Left ventricle myocardium superior (tissue), 1 donor: ENCODE results near the gene SOBP. TPM values are rescaled to one million over a fixed set of nuclear protein-coding genes. Genes with fewer than 3 reads are reported as not detected.

Experiments
- ATAC-seq: fragments of 200-7000 bp; cut with Tn5 transposase; one replicate; pipeline ENCODE4 v1.9.1; 2020; ENCODE audit warnings: mild to moderate bottlenecking, moderate library complexity
- DNase-seq: peaks from one replicate; pipeline ENCODE4 v3.0.0-alpha.2; 2020
- intact Hi-C: fragments of 100-400 bp; cut with micrococcal nuclease; formaldehyde crosslinking; loops from one replicate; pipeline ENCODE4 v1.11.0; 2022
- total RNA-seq: library from RNA; stranded (reverse); fragmentation: NEBNext Ultra II Directional; extraction: Animal tissue kit (Norgen Biotek cat#: 25700); gene quantifications from one replicate; pipeline ENCODE4 v1.2.1, GENCODE V29; 2021
- donor health status: DM: no; HTN: yes; CAD: no; lungs with severe emphysema.

The SOBP gene
- total RNA-seq, 1 donor from 2014 or later, result 15.3 TPM

- ATAC-seq, result no peak
- intact Hi-C loops, result no loop called here
- DNase-seq, result no peak
Measured at GRCh38 chr6:107601406-107601805, 111.5 kb downstream of the SOBP start.

- intact Hi-C loops, result no loop called here
- DNase-seq, result no peak
- no peak for ATAC-seq
Measured at GRCh38 chr6:107602321-107603005, 112.5 kb downstream of the SOBP start.

- DNase-seq, result no peak
- intact Hi-C loops, result no loop called here
Measured at GRCh38 chr6:107603006-107603370, 113.1 kb downstream of the SOBP start.

GRCh38 chr6:107604549-107604948 is 114.6 kb downstream of the SOBP start:
- intact Hi-C loops, result no loop called here
- ATAC-seq (no peak), DNase-seq (no peak)

More at GRCh38 chr6:107603006-107603370, 113.1 kb downstream of the SOBP start:
- no peak for ATAC-seq

GRCh38 chr6:107606407-107606806 is 116.5 kb downstream of the SOBP start:
- intact Hi-C loops, result no loop called here
- DNase-seq, result no peak
- ATAC-seq, result no peak

GRCh38 chr6:107607116-107607515 is 117.2 kb downstream of the SOBP start:
- DNase-seq, result peak; percentile 75
- ATAC-seq, result peak; percentile 83
- intact Hi-C loops, result no loop called here

- ATAC-seq (peak; percentile 31), DNase-seq (no peak)
- intact Hi-C loops, result no loop called here
Measured at GRCh38 chr6:107611094-107611810, 121.3 kb downstream of the SOBP start.

GRCh38 chr6:107612762-107613415 is 123.0 kb downstream of the SOBP start:
- no peak for DNase-seq
- intact Hi-C loops, result no loop called here
- peak; percentile 34 for ATAC-seq

- no peak for DNase-seq
- ATAC-seq, result no peak
- intact Hi-C loops, result no loop called here
Measured at GRCh38 chr6:107613651-107614379, 123.9 kb downstream of the SOBP start.

GRCh38 chr6:107614828-107615227 is 124.9 kb downstream of the SOBP start:
- peak; percentile 46 for ATAC-seq
- DNase-seq, result no peak
- intact Hi-C loops, result no loop called here

- no peak for ATAC-seq
- intact Hi-C loops, result no loop called here
Measured at GRCh38 chr6:107616775-107617174, 126.9 kb downstream of the SOBP start.

GRCh38 chr6:107617341-107617932 is 127.5 kb downstream of the SOBP start:
- ATAC-seq, result no peak
- DNase-seq, result no peak
- intact Hi-C loops, result no loop called here

More at GRCh38 chr6:107616775-107617174, 126.9 kb downstream of the SOBP start:
- no peak for DNase-seq

- ATAC-seq (no peak), DNase-seq (no peak)
- intact Hi-C loops, result no loop called here
Measured at GRCh38 chr6:107618672-107619071, 128.8 kb downstream of the SOBP start.

GRCh38 chr6:107620732-107621131 is 130.8 kb downstream of the SOBP start:
- DNase-seq (no peak), ATAC-seq (peak; percentile 43)
- intact Hi-C loops, result no loop called here

- ATAC-seq, result no peak
- intact Hi-C loops, result no loop called here
- no peak for DNase-seq
Measured at GRCh38 chr6:107621229-107621937, 131.5 kb downstream of the SOBP start.

GRCh38 chr6:107622269-107622668 is 132.4 kb downstream of the SOBP start:
- intact Hi-C loops, result no loop called here
- DNase-seq (no peak), ATAC-seq (no peak)

GRCh38 chr6:107624050-107624449 is 134.1 kb downstream of the SOBP start:
- no peak for ATAC-seq
- intact Hi-C loops, result no loop called here
- no peak for DNase-seq

- DNase-seq, result no peak
- no peak for ATAC-seq
- intact Hi-C loops, result no loop called here
Measured at GRCh38 chr6:107624541-107624940, 134.6 kb downstream of the SOBP start.

GRCh38 chr6:107625264-107625663 is 135.3 kb downstream of the SOBP start:
- ATAC-seq (no peak), DNase-seq (no peak)
- intact Hi-C loops, result no loop called here
